HepG2 (cell line): ENCODE measurements around the gene CMTM1. TPM values are rescaled to one million over a fixed set of nuclear protein-coding genes. Genes with fewer than 3 reads are reported as not detected.
A peak's percentile ranks its signal among the peaks of the same experiment; 100 is the strongest.

Experiments used
- AGO2 ChIP-seq: fragments of 200-400 bp; formaldehyde crosslinking; optimal IDR thresholded peaks from 2 replicates; pipeline ENCODE3; 2017; ENCODE audit warnings: mild to moderate bottlenecking, low read depth, low read length, moderate library complexity
- ARNT2 ChIP-seq: sonication (generic); formaldehyde crosslinking; IDR thresholded peaks from 2 replicates; pipeline ENCODE4 v1.8.0; 2022; ENCODE audit warnings: mild to moderate bottlenecking, low read depth, missing genetic modification reagents, moderate library complexity
- ATM ChIP-seq: fragments of 450-650 bp; IDR thresholded peaks from 2 replicates; pipeline ENCODE4 v1.7.1; 2017; ENCODE audit warnings: mild to moderate bottlenecking, borderline replicate concordance
- CENPT ChIP-seq: sonication (generic); formaldehyde crosslinking; IDR thresholded peaks from 2 replicates; pipeline ENCODE4 v1.8.0; 2022; ENCODE audit warnings: low read depth, mild to moderate bottlenecking, moderate library complexity, missing genetic modification reagents
- CREM ChIP-seq, 2 experiments: sonication (generic) in 1 of 2; formaldehyde crosslinking in 1 of 2; IDR thresholded peaks; 2 replicates each; pipeline versions ENCODE4 v1.4.0 to v1.6.1; 2016 to 2020; ENCODE audit warnings: antibody characterized with exemption in 1 of 2, mild to moderate bottlenecking in 1 of 2, missing genetic modification reagents in 1 of 2
- HNF4A ChIP-seq: sonication (generic); formaldehyde crosslinking; IDR thresholded peaks from 2 replicates; pipeline ENCODE4 v1.4.0; 2020; ENCODE audit warnings: missing genetic modification reagents
- JARID2 ChIP-seq: sonication (generic); formaldehyde crosslinking; IDR thresholded peaks from 2 replicates; pipeline ENCODE4 v1.8.1; 2023; ENCODE audit warnings: missing genetic modification reagents, inconsistent platforms; ENCODE audit not compliant: insufficient replicate concordance
- KMT2B ChIP-seq: IDR thresholded peaks from 2 replicates; pipeline ENCODE4 v1.6.1; 2016; ENCODE audit warnings: missing genetic modification reagents, missing compliant biosample characterization
- LBX2 ChIP-seq: sonication (generic); formaldehyde crosslinking; IDR thresholded peaks from 2 replicates; pipeline ENCODE4 v1.5.0; 2020; ENCODE audit warnings: missing genetic modification reagents, mild to moderate bottlenecking, borderline replicate concordance
- MIXL1 ChIP-seq: IDR thresholded peaks from 2 replicates; pipeline ENCODE4 v1.6.1; 2016
- NR2F2 ChIP-seq: IDR thresholded peaks from 2 replicates; pipeline ENCODE4 v1.6.1; 2012; ENCODE audit warnings: low read depth, inconsistent platforms, borderline replicate concordance
- SP2 ChIP-seq: sonication (generic); formaldehyde crosslinking; IDR thresholded peaks from 2 replicates; pipeline ENCODE4 v1.5.1; 2020; ENCODE audit warnings: mild to moderate bottlenecking, missing genetic modification reagents
- TERF1 ChIP-seq: sonication (generic); formaldehyde crosslinking; IDR thresholded peaks from 2 replicates; pipeline ENCODE4 v1.8.0; 2022; ENCODE audit warnings: mild to moderate bottlenecking, missing genetic modification reagents, moderate library complexity
- ZFP90 ChIP-seq: sonication (generic); formaldehyde crosslinking; IDR thresholded peaks from 2 replicates; pipeline ENCODE4 v1.8.0; 2022; ENCODE audit warnings: missing genetic modification reagents, mild to moderate bottlenecking, inconsistent platforms, borderline replicate concordance
- ZNF12 ChIP-seq: sonication (generic); formaldehyde crosslinking; IDR thresholded peaks from 2 replicates; pipeline ENCODE4 v1.5.0; 2020; ENCODE audit warnings: missing genetic modification reagents
- ZNF232 ChIP-seq: sonication (generic); formaldehyde crosslinking; IDR thresholded peaks from 2 replicates; pipeline ENCODE4 v1.4.0; 2020; ENCODE audit warnings: missing genetic modification reagents, borderline replicate concordance
- ZNF3 ChIP-seq: IDR thresholded peaks from 2 replicates; pipeline ENCODE4 v1.7.0; 2017; ENCODE audit warnings: inconsistent platforms
- ZNF563 ChIP-seq: sonication (generic); formaldehyde crosslinking; IDR thresholded peaks from 2 replicates; pipeline ENCODE4 v1.8.0; 2022; ENCODE audit warnings: mild to moderate bottlenecking, moderate library complexity, missing genetic modification reagents
- polyA plus RNA-seq, 8 experiments: library from polyadenylated mRNA; depleted of rRNA in 3 of 8; stranded (reverse) in 7 of 8; unstranded in 1 of 8; fragments of >200 nt; fragmentation: Illumina TruSeq in 4 of 8; extraction: Trizol in 4 of 8; gene quantifications; 2 replicates each; pipeline versions ENCODE4 v1.2.1 to v1.2.3, GENCODE V29; 2011 to 2016; ENCODE audit warnings: low read depth in 4 of 8, missing spikeins in 1 of 8, mixed read lengths in 1 of 8; ENCODE audit not compliant: insufficient read depth in 1 of 8
- total RNA-seq, 5 experiments: library from RNA; depleted of rRNA; stranded (reverse); fragments of >200 nt; fragmentation: Illumina TruSeq; extraction: Trizol; gene quantifications; 2 replicates each; pipeline ENCODE4 v1.2.3, GENCODE V29; 2016; ENCODE audit warnings: low read depth in 1 of 5
- TF ChIP-seq, protein P1 (sequence below): sonication (generic); formaldehyde crosslinking; conservative IDR thresholded peaks from 2 replicates; pipeline ENCODE4 v1.4.0; 2020; ENCODE audit warnings: missing genetic modification reagents
- TF ChIP-seq, protein P2 (sequence below): IDR thresholded peaks from 2 replicates; pipeline ENCODE4 v1.6.1; 2016; ENCODE audit warnings: missing compliant biosample characterization, missing genetic modification reagents, borderline replicate concordance
- TF ChIP-seq, protein P3 (sequence below): sonication (generic); formaldehyde crosslinking; IDR thresholded peaks from 2 replicates; pipeline ENCODE4 v1.8.0; 2022; ENCODE audit warnings: missing genetic modification reagents, mild to moderate bottlenecking, inconsistent platforms, borderline replicate concordance
- TF ChIP-seq, protein P4 (sequence below): sonication (generic); formaldehyde crosslinking; IDR thresholded peaks from 2 replicates; pipeline ENCODE4 v1.8.1; 2023; ENCODE audit warnings: missing genetic modification reagents, inconsistent platforms, borderline replicate concordance

CMTM1 gene
- total and polyA plus RNA-seq, 2 of the 13 experiments (the other 11 are each of a cell fraction or from before 2014, with no cell fraction given), result 1.7 to 2.9 TPM

DNA sequence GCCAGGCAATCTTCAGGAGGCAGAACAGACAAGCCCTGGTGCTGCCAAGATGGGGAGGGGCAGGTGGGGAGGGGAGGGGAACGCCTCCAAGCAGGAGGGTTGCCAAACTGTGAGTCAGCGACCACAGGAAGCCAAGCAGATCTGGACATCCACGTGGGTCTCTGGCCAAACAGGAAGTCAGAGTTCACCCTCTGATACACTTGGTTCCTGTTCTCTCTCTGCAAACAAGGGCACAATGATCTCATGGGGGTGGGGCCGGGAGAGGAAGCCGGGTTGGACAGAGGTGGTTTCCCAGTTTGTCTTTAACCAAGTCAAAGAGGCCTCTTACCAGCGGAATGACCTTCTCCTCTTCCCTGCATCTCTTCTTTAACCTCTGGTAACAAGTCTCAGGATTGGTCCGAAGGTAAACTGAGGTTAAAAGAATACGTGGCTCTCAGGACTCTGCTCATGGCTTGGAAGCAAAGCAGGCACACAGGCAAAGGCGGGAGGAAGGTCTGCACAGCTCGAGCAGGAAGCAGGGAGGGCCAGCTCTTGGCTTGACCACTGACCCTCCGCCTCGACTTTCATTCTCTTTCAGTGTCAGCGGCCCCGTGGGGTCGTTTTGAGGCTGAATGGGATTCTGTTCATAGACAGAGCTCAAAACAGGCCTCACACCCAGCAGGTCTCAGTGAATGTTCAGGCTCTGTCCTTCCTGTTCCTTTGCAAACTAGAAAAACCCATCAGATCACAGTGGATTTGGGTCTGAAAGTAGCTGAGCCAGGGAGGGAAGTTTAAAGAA is 49.2 kb upstream of the CMTM1 start (continued):
- TF ChIP-seq, protein P1, sequence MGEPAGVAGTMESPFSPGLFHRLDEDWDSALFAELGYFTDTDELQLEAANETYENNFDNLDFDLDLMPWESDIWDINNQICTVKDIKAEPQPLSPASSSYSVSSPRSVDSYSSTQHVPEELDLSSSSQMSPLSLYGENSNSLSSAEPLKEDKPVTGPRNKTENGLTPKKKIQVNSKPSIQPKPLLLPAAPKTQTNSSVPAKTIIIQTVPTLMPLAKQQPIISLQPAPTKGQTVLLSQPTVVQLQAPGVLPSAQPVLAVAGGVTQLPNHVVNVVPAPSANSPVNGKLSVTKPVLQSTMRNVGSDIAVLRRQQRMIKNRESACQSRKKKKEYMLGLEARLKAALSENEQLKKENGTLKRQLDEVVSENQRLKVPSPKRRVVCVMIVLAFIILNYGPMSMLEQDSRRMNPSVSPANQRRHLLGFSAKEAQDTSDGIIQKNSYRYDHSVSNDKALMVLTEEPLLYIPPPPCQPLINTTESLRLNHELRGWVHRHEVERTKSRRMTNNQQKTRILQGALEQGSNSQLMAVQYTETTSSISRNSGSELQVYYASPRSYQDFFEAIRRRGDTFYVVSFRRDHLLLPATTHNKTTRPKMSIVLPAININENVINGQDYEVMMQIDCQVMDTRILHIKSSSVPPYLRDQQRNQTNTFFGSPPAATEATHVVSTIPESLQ (CRISPR knock-in tag), result peak; percentile 50; the same call in 1 of the 2 replicates
- no peak for TF ChIP-seq ATM
- peak; percentile 53; the same call in 1 of the 2 replicates for TF ChIP-seq ZNF563 (CRISPR knock-in tag)
- TF ChIP-seq KMT2B (CRISPR knock-in tag), result peak; percentile 65
- TF ChIP-seq ARNT2, result peak; percentile 85
- TF ChIP-seq ZNF3, result peak; percentile 31; the same call in 1 of the 2 replicates
- no peak for TF ChIP-seq LBX2 (CRISPR knock-in tag)
- TF ChIP-seq, protein P2, sequence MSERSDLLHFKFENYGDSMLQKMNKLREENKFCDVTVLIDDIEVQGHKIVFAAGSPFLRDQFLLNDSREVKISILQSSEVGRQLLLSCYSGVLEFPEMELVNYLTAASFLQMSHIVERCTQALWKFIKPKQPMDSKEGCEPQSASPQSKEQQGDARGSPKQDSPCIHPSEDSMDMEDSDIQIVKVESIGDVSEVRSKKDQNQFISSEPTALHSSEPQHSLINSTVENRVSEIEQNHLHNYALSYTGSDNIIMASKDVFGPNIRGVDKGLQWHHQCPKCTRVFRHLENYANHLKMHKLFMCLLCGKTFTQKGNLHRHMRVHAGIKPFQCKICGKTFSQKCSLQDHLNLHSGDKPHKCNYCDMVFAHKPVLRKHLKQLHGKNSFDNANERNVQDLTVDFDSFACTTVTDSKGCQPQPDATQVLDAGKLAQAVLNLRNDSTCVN, result peak; percentile 77; the same call in 1 of the 2 replicates
- peak; percentile 66; the same call in 1 of the 2 replicates for TF ChIP-seq ZNF12 (CRISPR knock-in tag)
- TF ChIP-seq SP2 (CRISPR knock-in tag), result no peak
- no peak for TF ChIP-seq TERF1 (CRISPR knock-in tag)
- no peak for TF ChIP-seq AGO2
- TF ChIP-seq MIXL1 (CRISPR knock-in tag), result peak; percentile 86
- peak; percentile 93 for TF ChIP-seq ZFP90 (CRISPR knock-in tag)
- TF ChIP-seq CREM (IDR thresholded peaks at IDR 0.05), result peak; percentile 82
- TF ChIP-seq CREM (CRISPR knock-in tag; IDR thresholded peaks at IDR 0.05), result no peak
- TF ChIP-seq JARID2 (CRISPR knock-in tag), result peak; percentile 53
- TF ChIP-seq NR2F2, result 0 out of 2 replicates have a peak, but pooled peaks have one; percentile 30
- peak; percentile 75 for TF ChIP-seq HNF4A
- TF ChIP-seq, protein P3, sequence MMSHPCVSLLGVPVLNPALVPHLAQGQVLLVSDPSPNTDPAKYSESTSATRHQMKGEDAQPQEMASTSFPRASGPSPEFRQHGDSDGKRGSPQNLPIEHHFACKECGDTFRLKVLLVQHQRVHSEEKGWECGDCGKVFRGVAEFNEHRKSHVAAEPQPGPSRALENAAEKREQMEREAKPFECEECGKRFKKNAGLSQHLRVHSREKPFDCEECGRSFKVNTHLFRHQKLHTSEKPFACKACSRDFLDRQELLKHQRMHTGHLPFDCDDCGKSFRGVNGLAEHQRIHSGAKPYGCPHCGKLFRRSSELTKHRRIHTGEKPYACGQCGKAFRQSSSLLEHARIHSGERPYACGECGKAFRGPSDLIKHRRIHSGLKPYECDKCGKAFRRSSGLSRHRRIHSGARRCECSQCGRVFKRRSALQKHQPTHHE (CRISPR knock-in tag), result peak; percentile 80
- TF ChIP-seq ZNF232, result peak; percentile 90; the same call in 1 of the 2 replicates
- TF ChIP-seq CENPT (CRISPR knock-in tag), result no peak
- TF ChIP-seq, protein P4, sequence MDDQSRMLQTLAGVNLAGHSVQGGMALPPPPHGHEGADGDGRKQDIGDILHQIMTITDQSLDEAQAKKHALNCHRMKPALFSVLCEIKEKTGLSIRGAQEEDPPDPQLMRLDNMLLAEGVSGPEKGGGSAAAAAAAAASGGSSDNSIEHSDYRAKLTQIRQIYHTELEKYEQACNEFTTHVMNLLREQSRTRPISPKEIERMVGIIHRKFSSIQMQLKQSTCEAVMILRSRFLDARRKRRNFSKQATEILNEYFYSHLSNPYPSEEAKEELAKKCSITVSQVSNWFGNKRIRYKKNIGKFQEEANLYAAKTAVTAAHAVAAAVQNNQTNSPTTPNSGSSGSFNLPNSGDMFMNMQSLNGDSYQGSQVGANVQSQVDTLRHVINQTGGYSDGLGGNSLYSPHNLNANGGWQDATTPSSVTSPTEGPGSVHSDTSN (CRISPR knock-in tag), result no peak
